Fibroblast of gingiva (primary cell): ENCODE data around the gene ROPN1.
"Not testable (repeated sequence)": the region's sequence is repeated elsewhere in the genome, so short reads cannot be mapped to it uniquely, and the experiment has no call there.

Experiments
- DNase-seq: peaks from one replicate; pipeline ENCODE4 v3.0.0-alpha.2; 2011; ENCODE audit warnings: low read depth

Gene ROPN1

DNA sequence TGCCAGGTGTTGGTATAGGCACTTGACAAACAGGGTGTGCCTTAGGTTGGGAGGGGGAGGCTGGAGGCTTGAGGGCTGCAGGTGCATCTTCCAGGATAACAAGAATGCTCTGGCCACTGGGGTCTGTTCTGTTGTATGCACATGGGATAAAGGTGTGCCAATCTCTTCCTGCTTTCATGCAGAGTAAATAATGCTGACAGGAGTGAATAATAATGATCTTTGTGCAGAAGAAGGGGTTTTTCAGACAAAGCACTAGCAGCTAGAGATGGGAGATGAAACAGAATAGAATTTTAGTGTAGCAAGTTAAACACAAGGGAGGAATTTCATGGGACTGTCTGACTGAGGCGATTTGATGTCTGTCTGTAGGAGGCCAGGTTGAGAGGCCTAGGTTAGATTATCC is 1.9 kb upstream of the ROPN1 start:
- DNase-seq: no peak

DNA sequence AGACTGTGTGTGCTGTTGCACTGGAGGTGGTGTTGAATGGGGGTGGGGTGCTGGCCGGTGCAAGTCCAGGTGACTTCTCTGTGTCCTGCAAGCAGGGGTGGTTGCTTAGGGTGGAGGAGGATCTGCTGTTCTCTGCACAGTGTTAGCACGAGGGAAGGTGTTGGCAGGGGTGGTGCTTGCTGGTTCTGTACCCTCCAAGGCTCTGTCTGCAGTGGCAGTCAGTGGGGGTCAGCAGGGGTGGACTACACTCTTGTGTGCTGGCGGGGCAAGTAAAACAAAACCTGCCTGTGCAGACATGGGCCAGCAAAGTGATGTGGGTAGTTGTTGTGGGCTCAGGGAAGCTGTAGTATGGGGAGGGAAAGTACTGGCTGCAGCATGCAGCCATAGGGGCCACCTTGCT is 5.5 kb downstream of the ROPN1 start:
- DNase-seq: no peak

DNA sequence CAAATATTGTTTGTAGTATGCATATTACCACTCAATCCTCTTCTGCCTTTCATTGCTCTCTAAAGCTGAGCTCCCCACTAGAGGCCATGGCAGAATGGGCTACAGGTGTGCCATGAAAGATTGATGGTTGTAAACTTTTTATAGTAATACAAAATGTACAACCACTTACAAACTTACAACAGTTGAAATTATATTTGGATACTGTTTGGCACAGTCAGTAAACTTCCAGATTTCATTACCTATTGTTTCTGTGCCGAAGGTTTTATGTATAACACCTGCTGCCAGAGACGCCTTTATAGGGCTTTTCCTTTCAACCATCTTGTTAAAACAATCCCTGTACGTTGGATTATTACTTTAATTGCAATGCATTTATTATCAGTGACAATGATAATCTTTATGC is 7.0 kb downstream of the ROPN1 start:
- DNase-seq: no peak

DNA sequence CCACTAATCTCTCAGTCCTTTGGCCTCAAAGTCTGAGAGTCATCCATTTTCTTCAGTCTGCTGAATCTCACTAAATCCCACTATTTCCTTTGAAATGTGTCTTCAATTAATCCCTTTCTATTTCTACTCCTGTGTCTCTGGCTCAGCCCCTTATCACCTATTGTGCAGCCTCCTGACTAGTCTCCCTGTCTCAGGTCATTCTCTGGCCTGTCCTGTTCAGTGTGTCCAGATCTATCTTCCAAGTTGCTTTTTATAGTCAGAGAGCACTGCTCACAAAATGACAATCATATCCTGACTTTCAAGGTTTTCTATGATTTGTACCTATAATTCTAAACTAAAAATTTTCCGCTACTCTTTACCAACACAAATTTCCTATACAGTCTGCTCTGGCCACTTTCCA is 7.6 kb downstream of the ROPN1 start:
- no peak for DNase-seq

DNA sequence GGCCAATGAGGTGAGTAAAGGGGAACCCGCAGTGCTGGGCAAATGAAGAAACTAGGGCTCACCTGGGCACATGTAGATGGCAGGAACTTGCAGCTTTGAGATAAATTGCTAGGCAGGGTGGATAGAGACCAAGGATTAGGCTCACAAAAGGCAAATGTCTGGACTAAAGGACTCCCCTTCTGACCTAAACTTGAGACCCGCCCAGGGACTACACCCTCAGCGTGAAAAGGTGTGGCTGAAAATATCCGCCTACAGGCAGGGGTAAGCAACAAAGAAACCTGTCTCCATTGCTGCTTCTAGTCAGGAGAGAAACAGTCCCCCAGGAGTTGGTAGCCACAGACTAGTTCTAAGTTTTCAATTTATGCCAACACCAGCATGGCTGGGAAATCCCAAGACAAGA is 10.6 kb downstream of the ROPN1 start:
- not testable (repeated sequence) for DNase-seq

DNA sequence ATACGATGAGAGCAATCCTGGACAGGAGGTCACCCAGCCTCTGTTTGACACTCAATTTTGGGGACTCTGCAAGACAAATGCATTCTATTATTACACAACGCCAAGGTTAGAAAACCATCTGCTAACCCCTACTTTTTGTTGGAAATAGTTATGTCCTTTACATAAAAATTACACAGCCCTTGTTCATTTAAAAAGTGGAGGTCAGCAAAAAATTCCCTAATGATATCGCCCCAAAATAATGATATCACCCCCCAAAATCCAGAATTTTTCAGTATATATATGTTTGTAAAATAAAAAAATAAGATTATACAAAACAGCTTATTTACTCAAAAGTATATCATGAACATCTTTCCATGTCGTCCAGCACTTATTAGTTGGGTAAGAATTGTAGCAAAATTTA is 11.4 kb downstream of the ROPN1 start:
- no peak for DNase-seq

DNA sequence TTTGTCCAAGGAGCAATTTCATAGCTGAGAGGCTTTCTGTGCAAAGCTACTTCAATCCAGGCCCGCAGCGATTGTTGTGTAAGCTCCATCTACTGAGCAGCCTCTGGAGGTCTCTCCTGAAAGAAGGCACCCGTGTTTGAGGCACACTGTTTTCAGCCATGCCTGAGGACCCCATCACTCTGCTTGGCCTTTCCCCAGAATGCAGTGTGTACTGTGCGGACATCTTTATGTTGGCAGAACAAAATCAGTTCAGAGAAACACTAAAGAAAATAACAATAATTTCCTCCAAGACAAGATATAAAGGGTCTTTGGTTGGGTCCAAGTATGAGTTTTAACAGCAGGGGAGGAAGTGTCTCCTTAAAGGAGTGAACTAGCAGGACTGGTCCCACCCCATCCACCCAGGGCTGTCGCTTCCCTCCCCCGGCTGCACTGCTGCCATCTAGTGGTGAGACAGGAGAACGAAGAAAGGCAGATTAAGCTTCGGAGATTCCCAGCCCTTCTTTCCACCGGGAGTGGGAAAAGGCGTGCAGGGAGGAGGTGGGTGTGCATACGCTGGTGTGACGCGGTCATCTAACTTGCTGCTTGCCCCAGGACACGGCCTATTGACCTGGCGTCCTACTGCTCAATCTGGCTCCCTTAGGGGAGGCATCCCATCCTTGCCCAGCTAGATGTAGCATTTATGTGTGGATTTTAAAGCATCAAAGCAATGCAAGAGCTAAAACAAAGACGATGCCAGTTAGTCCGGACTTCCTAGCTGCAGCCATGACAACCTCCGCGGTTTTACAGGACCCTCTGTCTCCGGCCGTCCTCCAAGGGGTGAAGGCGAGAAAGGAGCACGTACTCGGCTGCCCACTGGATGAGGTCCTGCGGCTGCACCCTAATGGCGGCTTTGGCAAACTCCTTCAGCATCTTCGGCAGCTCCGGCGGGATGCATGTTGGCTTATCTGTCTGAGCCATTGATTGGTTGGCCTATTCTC is 12.1 kb downstream of the ROPN1 start:
- peak; percentile 21 for DNase-seq

DNA sequence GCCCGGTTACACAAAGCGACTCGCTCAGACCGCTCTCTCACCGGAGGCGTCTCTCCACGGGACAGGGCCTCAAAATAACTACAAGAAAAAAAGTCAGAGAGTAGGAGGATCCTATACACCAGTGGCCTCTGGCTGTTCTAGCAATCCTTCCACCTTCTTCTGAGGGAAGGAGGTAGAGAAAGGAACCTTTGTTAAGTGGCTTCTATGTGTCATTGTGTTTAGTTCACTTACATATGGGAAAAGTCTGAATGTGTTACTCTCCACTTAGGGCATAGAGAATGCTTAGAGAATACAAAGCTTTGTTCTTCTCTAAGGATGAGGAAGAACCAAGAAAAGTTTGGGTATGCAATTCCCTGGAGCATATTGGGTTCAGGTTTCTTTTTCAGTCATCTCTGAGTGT is 15.0 kb downstream of the ROPN1 start:
- not testable (repeated sequence) for DNase-seq

DNA sequence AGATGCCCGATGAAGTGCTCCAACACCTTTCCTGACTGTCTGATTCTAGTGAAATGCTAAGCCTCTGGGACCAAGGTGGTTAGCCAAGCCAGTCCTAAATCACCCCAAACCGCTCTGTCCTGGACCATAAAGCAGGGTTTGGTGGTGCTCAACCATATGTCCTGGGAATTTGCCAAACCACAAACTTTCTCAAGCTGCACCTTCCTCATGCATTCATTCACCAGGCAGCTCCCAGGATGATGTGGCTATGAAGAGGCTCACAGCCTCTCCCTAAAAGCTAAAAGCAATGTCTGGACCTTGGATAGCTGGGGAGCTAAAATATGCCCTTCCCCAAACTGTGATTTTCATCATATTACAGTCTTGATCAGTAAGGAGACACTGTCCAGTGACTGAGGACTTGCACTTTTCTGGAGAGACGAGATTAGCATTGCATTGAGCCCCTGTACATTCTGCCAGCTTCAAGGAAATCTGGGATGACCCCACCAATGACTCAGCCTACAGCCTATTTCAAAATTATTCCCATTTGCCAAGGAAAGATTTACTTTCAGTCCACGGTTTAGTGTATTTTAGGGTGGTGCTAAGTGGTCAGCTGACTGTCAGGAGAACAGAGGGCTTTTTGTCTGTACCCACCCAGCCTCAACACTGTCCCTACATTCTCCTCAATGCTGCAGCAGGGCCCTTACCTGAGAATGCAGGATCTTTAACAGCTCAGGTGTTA is 15.6 kb downstream of the ROPN1 start:
- peak; percentile 26 for DNase-seq

DNA sequence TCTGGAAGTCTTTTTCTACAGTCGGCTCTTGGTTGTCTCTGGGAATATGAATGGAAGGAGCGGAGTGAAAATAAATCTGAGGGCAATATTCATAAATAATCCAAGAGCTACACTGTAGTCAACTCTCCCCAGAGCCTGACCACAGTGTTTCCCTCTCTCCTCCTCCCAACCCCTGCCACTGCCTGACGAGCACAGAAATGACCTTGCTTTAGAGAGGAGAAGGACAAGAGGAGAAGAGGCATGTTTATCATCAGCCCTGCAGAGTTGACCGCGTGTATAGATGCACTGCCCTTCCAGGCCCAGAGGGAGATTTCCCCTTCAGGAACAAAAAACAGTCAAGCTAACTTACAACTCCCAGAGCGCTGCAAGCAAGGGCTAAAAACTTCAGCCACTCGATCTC is 16.9 kb downstream of the ROPN1 start:
- DNase-seq: not testable (repeated sequence)

DNA sequence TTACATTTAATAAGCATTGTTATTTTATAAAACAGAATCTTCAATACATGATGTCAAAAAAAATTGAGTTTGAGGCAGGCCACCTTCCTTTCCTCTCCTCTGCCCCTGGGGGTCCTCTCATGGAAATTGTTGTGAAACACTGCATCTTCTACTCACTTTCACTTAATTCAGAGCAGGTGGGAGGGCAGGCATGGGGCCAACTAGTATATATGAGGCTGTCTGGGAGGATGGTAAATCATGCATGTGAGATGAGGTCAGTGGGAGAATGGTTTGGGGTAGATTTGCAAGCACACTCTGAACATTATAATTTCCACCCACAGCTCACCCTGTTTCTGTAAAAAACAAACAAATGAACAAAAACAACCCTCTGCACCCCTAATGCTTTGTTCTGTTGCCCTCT is 20.5 kb downstream of the ROPN1 start:
- no peak for DNase-seq

DNA sequence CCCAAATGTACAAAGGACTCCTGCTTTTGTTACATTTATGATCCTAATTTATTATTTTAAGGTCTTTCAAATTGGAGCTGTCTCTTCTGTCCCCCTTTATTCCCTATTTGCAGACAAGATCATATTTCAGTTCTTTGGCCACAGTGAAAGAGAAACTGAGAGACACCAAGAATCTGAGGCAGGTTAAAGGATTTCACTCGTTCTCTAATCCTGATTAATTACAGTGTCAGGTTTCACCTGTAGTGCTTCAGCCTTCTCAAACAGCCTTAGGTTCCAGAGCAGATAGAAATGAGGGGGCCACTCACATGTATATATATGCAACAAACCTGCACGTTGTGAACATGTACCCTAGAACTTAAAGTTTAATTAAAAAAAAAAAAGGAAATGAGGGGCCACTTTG is 24.7 kb downstream of the ROPN1 start:
- not testable (repeated sequence) for DNase-seq

DNA sequence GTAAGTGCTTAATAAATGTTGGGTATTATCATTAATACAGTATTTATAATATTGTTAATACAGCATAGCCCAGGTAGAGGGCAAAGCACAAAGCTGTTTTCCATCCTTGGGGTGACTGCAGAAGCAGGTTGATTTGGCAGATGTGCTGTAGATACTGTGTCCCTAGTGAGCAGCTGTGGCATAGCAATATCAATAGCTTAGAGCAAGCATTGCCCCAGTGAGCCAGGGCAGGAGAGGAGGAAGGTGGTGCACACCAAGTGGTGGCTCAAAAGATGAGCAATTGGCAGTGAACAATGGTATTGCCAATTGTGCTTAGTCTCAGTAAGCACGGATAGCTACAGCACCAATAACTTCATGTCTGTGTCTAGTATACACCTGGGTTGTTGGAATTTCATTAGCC is 25.1 kb downstream of the ROPN1 start:
- not testable (repeated sequence) for DNase-seq

DNA sequence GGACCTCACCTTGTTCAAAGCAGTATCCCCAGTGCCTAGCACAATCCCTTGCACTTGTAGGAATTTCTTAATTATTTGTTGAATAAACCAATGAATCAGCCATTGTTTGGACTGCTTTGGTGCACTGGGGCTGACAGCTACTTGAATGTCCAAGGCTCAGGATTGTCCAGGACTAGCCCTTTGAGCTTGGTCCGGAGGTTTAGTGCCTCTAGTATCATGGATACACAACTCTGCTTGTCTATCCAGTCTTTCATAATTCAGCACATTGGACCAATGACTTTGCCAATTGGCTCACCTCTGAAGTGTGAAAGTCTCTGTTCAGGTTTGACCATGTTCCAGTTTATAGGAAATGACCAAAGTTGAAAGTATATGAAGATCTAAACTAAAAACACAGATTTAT is 27.1 kb downstream of the ROPN1 start:
- not testable (repeated sequence) for DNase-seq

DNA sequence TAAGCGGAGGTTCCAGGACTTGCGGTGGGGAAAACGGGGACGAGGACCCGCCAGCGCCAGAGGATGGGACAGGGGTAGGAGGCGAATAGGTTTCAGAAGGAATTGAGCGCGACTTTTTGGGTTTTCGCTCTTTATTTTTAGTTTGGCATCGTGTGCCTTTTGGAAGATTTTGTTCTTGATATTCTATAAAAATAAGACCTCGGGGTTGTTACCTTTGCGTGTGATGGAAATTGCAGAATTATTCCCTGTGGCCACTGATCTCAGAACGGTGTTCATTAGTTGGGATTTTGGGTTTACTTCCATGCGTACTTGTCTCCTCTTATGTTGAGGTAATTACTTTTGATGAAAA is 30.4 kb downstream of the ROPN1 start:
- no peak for DNase-seq

DNA sequence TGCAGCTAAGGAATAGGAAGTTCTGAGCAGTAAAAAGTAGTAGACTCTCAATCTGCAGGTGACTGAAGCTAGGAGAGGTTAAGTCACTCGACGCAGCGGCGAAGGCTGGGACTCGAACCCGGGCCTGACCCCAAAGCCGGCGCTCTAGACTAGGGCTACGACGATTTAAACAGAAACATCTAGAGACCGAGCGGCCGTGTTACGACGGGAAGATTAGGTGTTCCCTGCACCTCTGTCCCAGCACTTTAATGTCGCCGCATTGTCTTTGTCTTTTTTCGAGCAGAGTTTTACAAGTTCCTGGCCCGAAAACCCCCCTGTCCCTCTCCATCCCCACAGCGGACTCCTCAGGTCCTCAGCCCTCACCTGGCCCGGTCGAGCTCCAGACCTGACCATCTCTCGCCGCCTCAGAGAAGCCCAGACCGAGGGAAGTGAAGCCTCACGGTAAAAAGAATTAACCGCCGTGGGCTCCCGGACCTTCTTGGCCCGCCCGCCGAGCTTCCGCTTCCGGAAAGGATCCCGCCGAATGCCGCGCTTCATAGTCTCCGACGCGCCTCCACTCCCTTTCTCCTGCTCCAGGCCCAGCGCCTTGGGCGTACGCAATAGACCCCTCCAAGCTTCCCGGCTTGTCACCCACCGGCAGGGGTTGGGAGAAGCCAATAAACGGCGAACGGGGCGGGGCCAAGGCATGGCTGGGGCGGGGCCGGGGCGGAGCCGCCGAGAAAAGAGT is 31.0 kb downstream of the ROPN1 start, which contains the start of gene CCDC14:
CCDC14 (minus strand) TSS at position 449 of the 727 bp plus-strand sequence; CDS start at position 393, 56 bp downstream.
- peak; percentile 96 for DNase-seq

DNA sequence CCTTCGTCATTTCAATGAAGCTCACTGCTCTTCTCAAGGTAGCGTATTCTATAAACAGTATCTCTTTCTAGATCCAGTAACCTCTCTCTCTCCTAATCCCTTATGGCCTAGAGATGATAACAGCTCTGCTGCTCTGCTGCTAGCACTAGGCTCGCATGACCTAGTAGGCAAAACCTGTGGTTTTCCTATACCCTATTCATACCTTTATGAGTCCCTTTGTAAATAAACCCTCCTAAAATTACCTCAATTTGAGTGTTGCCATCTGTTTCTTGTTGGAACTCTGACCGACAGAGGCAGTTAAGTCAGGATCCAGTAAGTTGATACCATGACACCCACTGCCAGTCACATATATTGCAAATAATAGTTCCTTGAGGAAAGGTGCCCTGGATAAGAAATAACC is 38.2 kb downstream of the ROPN1 start:
- DNase-seq: no peak

DNA sequence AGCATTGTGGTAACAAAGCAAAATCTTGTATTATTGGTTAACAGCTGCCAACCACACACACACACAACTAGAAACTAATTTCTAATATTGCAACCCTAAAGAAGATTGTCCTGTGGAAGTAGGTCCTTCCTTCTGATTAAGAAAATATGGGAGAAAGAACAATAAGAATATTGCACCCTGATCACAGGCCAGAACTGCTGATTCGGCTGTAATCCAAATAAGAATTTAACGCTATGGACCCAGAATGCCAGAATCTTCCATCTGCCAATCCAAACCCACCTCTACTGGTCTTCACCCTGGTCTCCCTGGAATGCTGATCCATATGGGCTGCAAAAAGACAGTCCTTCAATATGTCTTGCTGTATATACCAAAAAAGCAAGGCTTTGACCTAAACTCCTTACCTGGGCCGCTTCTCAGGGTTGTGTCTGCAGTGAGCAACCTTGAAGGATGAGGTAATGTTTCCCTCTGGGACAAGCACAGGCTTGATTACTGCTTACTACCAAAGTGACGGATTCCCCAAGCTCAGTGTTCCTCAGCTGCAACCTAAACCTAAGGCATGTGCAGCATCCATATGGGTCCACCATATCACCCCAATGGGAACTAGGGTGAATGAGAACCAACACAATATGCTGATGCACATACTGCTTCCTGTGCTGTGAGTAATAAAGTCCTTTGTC is 38.9 kb downstream of the ROPN1 start:
- DNase-seq: no peak

DNA sequence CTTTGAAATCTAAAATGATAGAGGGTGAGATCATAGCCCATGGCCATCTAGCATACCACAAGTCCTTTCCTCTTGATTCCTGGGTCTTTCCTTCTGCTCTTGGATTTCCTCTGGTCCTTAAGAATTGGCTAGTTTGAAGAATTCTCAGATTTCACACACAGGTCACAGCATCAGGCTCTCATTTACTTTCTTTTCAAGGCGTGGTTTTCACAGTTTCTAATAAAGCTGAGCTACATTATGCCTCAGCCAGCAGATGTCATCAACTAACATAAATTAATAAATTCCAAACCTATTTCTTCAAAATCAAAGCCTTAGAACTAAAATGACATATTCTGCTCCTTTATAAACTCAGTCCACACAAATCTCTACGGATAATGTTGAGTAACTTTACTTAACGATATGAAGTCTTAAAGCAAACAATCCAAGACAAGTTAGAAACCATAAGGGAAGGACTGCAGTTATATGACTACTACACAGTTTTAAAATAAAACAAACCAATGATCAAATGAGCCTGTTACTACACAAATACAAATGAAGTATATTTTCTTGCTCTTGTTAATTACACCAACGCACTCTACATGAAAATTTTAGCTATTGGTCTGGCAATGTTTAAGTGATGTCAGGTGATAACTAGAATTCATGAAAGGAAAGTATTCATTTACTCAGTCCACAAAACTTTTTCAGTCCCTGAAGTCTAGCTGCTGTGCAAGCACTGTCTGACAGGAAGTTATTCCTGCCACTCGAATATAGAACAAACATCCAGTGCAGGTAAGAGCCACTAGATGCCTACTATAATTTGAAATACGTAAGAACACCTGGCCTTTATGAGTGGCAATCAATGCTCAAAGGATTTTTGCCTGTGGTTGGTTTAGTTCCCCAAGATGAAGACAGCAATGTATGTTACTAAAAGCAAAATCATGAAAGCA is 40.1 kb downstream of the ROPN1 start:
- no peak for DNase-seq

DNA sequence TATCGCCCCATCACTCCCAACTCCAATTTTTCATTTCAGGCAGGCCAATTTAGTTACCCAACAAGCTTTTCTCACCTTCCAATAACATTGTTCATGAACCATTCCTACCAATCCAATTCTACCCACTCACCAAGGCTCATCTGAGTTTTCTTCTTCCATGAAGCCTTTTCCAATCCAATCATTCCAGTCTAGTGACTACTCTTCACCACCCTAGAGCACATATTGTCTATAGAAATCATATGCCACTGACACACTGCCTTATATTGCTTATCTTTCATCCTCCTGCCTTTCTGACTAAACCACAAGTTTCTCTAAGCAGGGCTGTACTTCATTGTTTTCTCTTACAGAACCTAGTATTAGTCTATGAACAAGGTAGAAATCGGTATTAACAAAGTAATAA is 42.3 kb downstream of the ROPN1 start:
- DNase-seq: peak; percentile 15

DNA sequence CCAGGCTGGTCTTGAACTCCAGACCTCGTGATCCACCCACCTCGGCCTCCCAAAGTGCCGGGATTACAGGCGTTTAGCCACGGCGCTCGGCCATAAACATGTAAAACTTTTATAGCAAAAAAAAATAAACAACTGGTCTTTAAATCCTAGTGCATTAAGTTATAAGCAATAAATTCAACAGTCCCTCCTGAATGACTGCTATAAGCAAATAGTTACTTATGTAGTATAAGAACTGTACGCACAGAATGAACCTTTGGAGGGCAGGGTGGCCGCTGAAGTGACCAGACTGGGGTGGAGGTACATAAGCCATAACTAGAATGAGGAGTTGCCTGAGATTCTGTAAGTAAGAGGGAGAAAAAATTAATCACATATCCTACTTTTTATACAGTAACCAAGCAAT is 43.5 kb downstream of the ROPN1 start:
- no peak for DNase-seq
